Skeletal muscle cell (primary cell): ENCODE results near the gene CEACAM8.
"Not testable (repeated sequence)": the region's sequence is repeated elsewhere in the genome, so short reads cannot be mapped to it uniquely, and the experiment has no call there.

ENCODE experiments used
- DNase-seq: peaks from one replicate; pipeline ENCODE4 v3.0.0-alpha.2; 2010; ENCODE audit warnings: low read depth
- H3K4me3 ChIP-seq: 2 replicates; pipeline ENCODE4 v1.5.1; 2011; ENCODE audit warnings: low read depth, mild to moderate bottlenecking, control low read depth, low read length, moderate library complexity

Gene CEACAM8

GRCh38 chr19:42594617-42595489 lies at the start of gene CEACAM8:
TSS of gene CEACAM8 (minus strand) at chr19:42594924. CDS start at chr19:42594828, 96 bp downstream.
- H3K4me3 ChIP-seq, result no peak within 1 kb of the TSS

GRCh38 chr19:42639324-42640092 lies 44.8 kb upstream of the CEACAM8 start:
- not testable (repeated sequence) for H3K4me3 ChIP-seq, DNase-seq

More at GRCh38 chr19:42594617-42595489, at the start of gene CEACAM8:
- DNase-seq, result no peak

DNA sequence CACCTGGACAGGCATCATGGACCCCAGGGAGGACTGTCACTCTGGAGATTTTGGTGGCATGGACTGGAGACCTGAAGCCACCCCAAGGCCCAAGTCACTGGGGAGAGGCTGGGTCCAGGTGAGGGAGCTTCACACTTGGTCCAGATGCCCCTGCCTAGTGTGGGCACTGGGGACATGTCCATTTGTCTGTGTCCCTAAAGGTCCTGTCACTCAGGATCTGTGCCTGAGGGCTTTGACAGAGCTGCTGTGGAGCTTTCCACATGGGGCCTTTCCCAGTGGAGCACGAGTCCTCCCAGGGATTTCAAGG lies 40.5 kb upstream of the CEACAM8 start:
- DNase-seq, result no peak
- no peak overlapping the region for H3K4me3 ChIP-seq

DNA sequence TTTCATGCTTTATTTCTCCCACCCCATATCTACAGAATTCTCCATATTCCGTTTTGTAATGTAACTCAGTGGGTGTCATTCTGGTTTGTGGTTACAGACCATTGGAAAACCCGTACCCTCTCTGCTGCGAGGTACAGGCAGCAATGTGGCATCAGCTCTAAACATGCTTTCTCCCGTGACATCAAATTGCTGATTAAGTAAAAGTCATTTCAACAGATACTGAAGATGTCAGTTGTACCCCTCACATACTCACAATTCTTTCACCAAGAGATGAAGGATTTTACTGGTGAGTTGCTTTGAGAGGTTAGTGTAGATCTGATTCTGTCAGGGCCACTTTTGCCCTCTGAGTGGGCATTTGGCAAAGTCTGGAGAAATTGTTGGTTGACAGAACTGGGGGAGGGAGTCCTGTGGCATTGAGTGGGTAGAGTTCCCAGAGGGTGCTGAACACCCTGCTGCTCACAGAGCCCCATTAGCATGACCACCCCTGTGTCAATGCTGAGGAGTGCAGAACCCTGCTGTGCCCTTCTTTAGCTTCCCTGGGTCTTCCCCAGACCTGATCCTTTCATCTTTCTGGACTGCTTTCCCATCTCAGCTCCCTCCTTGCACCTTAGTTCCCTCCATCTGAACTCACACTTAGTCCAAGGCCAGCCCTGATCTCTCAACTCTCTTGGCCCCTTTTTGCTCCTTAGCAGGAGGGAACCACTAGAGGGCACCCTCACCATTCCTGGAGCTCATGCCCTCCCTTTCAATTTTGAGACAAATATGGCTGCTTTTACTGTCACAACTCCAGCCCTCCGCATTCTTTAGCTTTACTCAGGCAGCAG lies 39.9 kb upstream of the CEACAM8 start:
- H3K4me3 ChIP-seq, result no peak overlapping the region
- DNase-seq, result no peak

GRCh38 chr19:42629191-42629590 lies 34.5 kb upstream of the CEACAM8 start:
- no peak overlapping the region for H3K4me3 ChIP-seq
- DNase-seq, result no peak

DNA sequence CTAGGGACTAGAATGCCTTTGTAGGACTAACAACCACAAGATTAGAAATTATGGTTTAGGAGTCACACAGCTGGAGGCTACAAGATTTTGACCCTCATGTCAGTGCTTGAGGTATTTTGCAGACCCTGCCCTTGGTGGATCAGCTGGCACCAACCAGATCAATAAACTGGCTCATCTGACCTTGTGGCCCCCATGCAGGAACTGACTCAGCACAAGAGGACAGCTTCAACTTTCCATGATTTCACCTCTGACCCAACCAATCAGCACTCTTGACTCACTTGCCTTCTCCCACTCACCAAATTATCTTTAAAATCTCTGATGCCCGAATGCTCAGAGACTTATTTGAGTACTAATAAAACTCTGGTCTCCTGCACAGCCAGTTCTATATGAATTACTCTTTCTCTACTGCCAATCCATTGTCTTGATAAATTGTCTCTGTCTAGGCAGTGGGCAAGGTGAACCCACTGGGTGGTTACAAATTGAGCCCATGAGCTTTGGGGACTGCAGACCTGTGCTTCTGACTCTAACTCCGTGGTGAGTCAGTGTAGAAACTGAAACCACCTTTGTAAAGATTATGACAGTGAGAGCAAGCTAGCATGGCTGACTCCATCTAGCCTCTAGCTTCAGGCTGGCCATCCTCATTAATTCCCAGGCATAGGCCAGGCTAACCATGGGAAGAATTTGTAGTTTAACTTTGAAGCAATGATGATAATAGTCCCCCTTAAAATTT lies 33.9 kb upstream of the CEACAM8 start:
- no peak overlapping the region for H3K4me3 ChIP-seq
- no peak for DNase-seq

DNA sequence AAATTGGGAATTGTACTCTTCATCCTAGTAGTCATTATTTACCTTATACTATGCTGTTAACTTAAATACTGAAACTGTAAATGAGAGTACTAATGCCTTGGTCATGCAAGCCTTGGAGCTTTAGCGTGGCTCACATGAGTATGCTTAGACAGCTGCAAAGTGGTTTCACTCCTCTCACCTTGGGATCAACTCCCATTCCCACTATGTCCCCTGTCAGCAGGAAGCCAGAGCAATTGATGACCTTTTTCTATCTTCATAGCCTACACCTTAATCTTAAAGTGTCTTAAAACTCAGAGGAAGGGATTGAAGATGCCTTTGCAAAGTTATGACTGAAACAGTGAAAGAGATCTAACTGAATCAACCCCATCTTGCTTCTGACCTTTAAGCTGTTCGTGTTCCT lies 33.2 kb upstream of the CEACAM8 start:
- no peak overlapping the region for H3K4me3 ChIP-seq
- DNase-seq, result no peak

DNA sequence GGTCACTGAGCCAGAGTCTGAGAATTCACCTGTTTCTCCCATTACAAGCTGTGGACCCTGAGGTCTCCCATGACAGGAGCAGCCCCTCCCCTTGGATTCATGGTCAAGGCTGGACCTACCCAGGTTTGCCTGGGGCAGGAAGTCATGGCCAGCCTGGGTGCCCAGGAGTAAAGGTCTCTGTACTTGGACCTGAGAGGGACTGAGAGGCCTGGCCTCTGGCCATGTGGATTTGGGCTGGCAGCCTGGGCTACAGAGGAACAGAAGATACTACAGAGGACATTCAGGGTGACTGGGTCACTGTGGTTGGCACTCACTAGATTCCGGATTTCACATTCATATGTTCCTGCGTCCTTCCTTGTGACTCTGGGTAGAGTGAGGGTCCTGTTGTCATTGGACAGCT lies 31.5 kb upstream of the CEACAM8 start:
- H3K4me3 ChIP-seq, result no peak overlapping the region
- DNase-seq, result no peak

GRCh38 chr19:42619271-42619670 lies 24.5 kb upstream of the CEACAM8 start:
- H3K4me3 ChIP-seq, result no peak overlapping the region
- no peak for DNase-seq

DNA sequence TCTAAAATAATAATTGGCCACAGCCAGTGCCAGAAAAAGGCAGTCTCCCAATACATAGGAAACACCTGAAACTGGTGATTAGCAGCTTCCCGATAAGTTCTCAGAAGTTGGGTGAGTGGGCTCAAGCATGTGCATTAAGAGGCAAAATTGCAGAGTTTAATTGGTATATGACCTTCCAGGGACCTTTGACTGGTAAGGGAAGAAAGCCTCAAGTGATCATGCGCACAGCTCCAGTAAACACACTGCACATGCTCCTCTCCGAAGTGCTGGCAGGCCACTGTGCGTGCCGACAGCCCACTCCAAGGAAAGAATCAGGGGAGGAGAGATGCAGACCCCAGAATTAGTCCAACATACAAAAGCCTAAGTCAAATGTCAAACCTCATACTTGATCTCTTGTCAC lies 18.9 kb upstream of the CEACAM8 start:
- H3K4me3 ChIP-seq, result no peak overlapping the region
- no peak for DNase-seq

- H3K4me3 ChIP-seq, DNase-seq: not testable (repeated sequence)
Measured at GRCh38 chr19:42610401-42610915, 15.7 kb upstream of the CEACAM8 start.

DNA sequence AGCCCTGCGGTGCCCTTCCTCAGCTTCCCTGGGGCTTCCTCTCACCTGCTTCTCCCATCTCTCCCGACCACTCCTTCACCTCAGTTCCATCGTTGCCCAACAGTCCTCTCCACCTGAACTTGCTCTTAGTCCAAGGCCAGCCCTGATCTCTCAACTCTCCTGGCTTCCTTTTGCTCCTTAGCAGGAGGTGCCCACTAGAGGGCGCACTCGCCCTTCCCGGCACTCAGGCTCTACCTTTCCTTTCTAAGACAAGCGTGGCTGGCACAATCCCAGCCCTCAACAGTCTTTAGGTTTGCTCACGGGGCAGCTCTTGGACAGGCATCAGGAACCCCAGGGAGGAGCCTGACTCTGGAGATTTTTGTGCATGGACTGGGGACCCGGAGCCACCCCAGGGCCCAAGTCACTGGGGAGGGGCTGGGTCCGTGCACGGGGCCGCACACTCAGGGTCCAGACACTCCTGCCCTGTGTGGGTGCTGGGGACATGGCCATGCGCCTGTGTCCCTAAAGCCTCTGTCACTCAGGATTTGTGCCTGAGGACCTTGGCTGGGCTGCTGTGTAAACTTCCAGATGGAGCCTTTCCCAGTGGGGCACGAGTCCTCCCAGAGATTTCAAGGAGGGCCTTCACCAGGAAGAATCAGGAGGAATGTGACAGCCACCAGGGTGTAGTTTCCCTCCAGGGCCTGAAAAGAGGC lies 12.1 kb upstream of the CEACAM8 start:
- DNase-seq, result no peak
- no peak overlapping the region for H3K4me3 ChIP-seq

- H3K4me3 ChIP-seq, result no peak overlapping the region
- DNase-seq, result no peak
Measured at GRCh38 chr19:42601811-42602443, 7.2 kb upstream of the CEACAM8 start.

GRCh38 chr19:42596391-42597072 lies 1.8 kb upstream of the CEACAM8 start:
- no peak for DNase-seq
- H3K4me3 ChIP-seq, result no peak overlapping the region

- no peak for DNase-seq
- H3K4me3 ChIP-seq, result no peak overlapping the region
Measured at GRCh38 chr19:42595550-42596172, 937 bp upstream of the CEACAM8 start.

DNA sequence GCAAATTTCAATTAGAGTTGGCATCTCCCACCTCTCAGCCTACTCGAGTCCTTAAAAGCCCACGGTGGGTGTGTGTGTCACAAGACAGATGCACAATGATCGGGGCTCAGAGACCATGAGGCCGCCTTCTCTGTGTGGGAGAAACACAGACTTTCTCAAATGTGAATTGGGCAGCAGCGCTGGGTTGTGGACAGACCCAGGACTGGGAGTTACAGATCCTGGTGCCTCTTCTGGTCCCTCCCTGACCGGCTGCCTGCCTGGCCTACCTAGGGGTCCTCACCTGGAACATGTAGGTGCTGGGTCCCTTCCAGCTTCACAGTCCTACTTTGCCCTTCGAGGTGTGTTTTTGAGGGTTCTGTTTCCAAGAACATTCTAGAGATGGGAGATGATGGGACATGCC lies 4.9 kb downstream of the CEACAM8 start:
- H3K4me3 ChIP-seq, result no peak overlapping the region
- no peak for DNase-seq

DNA sequence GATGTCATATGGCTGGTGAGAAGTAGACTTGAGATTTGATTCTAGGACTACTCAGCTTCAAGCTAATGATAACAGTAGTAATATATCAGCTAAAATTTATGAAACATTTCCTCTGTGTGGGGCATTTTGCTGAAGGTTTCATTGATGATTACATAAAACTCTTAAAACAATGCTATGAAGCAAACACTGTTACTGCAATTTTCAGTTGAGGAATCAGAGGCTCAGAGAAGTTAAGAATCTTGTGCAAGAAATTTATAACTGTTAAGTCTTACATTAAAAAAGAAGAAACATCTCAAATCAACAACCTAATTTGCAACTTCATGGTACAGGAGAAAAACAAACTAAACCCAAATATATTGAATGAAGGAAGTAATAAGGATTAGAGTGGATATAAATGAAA lies 10.3 kb downstream of the CEACAM8 start:
- H3K4me3 ChIP-seq, result no peak overlapping the region
- DNase-seq, result no peak
